ENCODE measurements around the gene HDAC5.

DNA sequence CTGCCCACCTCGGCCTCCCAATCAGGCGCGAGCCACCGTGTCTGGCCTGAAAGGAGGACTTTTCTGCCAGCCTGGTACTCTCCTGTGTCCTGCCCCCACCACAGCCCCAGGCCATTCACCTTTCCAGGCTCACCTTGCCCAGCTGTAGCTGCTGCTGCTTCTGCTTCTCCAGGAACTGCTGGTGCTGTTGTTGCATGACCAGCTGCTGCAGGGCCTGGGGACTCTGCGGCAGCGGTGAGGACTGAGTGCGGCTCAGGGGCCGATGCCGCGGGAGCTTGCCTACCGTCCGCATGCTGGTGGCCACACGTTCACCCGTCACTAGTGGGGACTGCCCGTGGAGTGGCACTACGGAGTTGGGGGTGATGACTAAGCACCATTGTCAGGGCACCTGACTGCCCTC, 35.2 kb downstream of the HDAC5 start:
- TF ChIP-seq, protein P1, sequence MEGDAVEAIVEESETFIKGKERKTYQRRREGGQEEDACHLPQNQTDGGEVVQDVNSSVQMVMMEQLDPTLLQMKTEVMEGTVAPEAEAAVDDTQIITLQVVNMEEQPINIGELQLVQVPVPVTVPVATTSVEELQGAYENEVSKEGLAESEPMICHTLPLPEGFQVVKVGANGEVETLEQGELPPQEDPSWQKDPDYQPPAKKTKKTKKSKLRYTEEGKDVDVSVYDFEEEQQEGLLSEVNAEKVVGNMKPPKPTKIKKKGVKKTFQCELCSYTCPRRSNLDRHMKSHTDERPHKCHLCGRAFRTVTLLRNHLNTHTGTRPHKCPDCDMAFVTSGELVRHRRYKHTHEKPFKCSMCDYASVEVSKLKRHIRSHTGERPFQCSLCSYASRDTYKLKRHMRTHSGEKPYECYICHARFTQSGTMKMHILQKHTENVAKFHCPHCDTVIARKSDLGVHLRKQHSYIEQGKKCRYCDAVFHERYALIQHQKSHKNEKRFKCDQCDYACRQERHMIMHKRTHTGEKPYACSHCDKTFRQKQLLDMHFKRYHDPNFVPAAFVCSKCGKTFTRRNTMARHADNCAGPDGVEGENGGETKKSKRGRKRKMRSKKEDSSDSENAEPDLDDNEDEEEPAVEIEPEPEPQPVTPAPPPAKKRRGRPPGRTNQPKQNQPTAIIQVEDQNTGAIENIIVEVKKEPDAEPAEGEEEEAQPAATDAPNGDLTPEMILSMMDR (conservative IDR thresholded peaks at IDR 0.05; ENCODE audit: low read length) = no peak
- TF ChIP-seq EZH2phosphoT487 (IDR thresholded peaks at IDR 0.05; ENCODE audit: borderline replicate concordance, low read depth, low read length) = no peak

Measured in OCI-LY7 (cell line).